HG03558 (cell line): ENCODE data around the gene DISC1.
"Not testable (repeated sequence)": the region's sequence is repeated elsewhere in the genome, so short reads cannot be mapped to it uniquely, and the experiment has no call there.

Experiments used
- ATAC-seq: cut with Tn5 transposase; IDR thresholded peaks from one replicate; pipeline ENCODE4 v1.9.1; 2021; ENCODE audit warnings: moderate number of reproducible peaks; ENCODE audit not compliant: unreplicated experiment; ENCODE audit errors: extremely low read depth

The DISC1 gene

DNA sequence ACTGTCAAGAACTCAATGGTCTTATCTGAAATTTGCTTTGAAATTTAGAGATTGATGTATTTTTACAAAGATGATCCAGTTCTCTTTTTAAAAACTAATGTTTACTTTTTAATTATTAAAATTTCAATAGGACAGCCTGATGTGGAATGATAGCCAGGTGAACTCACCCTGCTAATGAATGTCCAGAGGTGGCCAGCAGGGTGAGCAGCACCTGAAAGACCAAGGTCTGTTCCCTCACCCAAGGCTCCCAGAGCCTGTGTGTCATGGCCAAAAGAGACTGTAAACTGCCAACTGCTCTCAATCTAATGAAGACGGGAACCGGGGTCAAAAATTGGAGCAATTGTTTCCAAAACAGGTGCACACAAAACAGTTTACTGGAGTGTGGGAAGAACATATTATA is 340.4 kb downstream of the DISC1 start:
- no peak for ATAC-seq

DNA sequence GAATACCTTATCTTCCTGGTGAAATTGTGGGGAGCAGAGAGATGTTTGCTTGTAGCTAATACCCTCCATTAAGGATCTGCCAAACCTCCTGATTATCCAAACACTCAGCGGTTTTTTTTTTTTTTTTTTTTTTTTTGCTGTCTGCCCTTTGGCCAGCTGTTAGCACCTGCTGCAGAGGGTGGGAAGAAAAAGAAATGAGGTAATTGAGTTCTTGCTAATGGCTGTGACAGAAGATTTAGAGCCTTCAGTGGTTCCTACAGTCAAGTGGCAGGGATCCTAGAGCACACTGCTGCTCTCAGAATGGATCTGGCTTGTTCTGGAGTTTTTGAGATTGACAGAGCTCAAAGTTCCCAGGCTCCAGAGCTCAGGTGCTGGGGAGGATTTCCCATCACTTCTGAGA is 342.5 kb downstream of the DISC1 start:
- no peak for ATAC-seq

DNA sequence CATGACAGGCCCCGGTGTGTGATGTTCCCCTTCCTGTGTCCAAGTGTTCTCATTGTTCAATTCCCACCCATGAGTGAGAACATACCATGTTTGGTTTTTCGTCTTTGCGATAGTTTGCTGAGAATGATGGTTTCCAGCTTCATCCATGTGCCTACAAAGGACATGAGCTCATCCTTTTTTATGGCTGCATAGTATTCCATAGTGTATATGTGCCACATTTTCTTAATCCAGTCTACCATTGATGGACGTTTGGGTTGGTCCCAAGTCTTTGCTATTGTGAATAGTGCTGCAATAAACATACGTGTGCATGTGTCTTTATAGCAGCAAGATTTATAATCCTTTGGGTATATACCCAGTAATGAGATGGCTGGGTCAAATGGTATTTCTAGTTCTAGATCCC is 343.2 kb downstream of the DISC1 start:
- ATAC-seq: not testable (repeated sequence)

DNA sequence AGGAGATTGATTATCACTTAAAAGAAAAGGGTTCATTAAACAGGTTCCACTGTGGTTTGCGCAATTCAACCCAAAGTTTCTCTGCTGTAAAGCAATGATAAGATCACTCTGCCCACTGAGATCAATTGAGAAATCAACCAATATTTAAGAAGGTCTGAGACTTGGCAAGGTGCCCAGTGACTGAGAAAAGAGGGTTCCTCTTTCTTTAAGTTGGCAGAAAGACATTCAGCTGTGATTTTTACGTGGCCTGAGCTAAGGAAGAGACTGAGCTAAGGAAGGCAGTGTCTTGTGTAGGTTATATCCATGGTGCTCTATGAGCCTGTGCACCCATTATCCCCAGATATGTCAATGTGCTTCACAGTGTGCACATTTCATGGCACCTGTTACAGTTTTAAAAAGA is 344.1 kb downstream of the DISC1 start:
- no peak for ATAC-seq

DNA sequence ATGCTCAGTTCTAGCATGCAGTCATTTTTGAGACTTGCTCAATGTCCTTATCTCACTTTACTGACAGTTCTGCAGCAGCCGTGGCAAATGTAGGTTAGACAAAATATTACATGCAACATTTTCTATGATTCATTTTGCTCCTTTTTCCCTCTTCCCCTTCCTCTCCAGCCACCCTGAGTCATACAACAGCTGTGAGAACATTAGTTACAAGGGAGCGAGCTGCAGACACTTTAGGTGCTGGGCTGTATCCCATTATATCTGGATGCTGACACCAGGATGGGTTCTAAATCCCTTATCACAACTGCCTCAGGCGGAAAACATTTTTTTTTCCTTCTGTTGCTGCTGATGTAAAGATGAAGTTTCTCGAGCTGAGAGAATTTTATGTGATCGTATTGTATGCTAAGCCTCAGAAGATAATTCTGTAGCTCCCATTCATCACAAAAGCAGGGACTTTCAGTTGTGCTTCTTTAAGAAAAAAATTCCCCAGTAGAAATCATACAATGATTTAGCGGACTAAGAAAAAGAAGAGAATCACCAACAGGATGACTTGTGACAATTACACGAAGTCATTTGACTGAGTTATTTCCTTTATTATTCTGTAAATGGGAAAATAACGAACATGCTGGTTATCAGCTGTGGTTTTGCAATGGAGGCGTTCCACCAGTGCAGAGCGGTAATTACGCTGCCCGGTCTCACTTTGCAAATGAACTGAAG is 345.0 kb downstream of the DISC1 start:
- no peak for ATAC-seq

DNA sequence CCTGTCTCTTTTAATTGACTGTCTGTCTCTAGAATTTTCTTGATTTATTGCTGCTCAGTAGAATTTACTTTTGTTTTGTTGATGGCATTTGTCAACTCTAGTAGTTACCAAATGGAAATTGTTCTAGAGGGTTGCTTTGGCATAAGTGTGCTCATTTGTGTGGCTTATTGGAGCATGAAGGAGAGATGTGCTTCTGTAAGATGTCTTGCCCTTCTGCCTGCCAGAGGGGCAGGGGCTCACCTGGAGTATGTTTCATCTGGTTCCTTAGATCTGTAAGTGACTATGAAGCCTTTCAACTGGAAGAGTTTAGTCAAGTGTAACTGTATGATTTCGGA is 345.5 kb downstream of the DISC1 start:
- no peak for ATAC-seq

DNA sequence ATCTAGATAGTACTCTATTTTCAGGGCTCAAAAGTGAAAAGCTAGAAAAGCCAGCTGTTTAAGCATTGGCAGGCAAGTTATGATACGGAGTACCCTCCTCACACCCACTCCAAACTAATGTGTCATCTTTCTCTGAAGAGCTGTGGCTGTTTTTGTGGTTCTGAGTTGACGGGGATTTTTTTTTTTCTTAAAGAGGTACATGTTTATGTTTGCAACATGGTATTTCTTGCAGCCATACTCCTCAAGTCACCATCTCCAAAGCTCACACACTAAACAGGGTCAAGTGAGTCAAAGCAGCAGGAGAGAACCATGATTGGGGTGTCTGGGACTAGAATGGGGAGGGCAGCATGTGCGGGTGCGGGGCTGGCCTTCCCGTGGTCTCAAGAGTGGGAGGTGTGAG is 347.2 kb downstream of the DISC1 start:
- no peak for ATAC-seq

DNA sequence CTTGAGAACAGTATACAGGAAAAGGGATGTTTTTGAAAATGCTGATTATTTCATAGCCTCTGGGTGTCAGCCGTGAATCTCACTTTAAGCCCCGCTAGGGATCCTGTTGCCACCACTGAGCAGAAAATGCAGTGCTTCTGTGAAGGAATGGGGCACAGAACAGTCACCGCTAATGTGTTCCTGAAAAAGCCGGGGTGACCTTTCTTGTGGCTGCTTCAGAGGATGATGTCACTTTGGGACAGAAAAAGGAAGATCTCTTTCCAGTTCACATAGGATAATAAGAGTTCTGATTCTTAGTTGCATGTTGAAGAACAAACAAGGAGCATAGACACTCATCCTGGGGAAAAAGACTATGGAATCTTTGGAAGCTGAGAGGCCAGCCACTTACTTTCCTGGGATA is 349.6 kb downstream of the DISC1 start:
- ATAC-seq: no peak

DNA sequence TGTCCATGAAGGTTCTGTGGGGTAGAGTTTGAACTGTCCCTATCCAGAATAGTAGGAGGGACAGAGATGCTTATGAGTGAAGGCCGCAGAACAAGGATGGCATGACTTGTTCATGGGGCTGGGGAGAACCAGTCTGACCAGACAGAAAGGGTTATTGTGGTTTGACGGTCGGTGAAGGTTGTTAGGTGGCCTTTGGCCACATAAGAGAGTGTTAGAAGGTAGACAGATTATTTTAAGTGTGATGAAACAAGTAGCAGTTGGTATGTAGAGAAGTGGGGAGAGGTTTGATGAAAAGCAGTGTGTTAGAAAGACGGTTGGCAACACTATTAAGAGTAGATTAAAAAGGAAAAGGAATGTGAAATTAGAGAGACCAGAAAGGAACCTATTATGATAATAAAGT is 355.1 kb downstream of the DISC1 start:
- no peak for ATAC-seq

DNA sequence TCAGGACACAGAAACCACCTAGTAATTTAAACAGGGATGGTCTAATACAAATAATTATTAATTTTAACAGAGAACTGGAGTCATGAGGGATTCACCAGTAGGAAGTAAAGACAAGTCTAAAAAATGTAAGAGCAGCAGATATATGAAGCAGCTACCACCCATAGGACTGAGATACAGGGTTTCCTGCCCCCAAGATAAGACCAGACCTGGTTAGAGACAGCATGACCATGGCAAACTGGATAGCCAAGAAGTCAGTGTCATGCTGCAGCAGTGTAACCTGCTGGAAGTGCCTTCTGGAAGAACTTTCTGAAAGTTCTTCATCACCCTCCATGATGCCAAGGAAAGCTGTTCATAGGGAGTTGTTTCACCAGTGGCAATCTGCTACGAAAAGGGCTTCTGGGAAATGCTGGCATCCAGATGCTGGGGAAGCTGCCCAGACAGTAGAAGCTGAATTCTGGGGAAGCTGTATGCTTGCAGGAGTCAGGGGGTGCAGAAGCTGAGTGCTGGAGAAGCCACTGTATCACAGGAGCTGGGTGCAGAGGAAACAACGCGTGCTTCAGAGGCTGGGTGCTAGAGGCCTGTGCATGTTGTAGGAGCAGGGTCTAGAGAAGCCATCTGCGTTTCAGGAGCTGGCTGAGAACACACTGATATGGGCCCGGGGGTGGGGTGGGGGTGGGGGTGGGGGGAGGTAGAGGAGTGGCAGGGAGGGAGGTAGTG is 356.4 kb downstream of the DISC1 start:
- no peak for ATAC-seq

DNA sequence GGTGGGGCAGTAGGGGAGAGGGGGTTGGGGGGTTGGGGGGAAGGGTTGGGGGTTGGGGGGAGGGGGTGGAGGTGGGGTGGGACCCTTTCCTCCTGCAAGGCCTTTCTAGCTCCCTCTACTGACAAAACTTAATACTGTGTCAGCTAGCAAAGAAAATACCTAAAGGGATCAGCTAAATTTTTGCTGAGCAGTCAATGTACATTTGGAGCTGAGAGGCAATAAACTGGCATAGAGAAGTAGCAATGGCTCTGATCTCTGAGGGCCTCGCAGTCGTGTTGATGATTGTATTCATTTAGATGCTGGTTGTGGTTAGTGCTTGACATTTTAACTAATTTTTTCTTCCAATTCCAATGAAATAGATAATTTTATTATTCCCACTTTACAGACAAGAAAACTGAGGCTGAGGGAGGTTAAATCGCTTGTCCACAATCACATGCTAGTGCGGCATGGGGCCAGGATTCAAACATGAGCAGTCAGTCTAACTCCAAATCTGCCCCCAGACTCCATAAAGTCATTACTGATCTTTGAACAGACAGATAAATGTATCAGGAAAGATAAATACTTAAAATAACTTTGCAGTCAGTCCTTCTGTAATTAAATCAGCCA is 357.1 kb downstream of the DISC1 start:
- ATAC-seq: no peak

DNA sequence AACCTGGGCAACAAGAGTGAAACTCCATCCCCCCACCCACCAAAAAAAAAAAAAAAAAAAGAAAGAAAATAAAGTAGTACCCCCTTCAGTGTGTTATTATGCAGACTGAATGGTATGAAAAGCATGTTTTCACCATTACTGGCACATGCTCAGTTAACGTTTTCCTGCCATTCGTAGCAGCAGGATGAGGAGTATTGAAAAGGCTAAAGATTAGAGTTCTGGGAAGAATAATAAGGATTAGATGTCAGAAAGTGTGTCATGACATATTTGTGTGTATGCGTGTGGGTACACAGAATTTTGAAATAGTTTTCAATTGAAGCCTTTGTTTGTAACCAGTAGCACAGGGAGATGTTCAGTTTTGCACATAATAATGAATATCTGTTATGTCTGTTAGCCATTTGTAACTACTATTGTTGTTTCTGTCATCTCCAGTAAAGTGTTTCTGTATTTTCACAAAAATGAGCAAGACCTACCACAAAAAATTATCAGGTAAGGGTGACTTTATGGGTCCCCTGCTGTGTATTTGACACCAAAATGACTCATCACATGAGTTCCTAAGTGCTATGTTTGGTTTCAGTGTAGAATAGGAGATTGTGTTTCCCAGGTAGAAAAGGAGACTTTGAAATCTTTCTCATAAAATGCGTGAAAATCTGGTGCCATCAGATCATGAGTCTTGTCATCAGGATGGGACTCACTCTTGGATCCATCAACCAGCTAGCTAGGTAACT is 358.9 kb downstream of the DISC1 start:
- no peak for ATAC-seq

DNA sequence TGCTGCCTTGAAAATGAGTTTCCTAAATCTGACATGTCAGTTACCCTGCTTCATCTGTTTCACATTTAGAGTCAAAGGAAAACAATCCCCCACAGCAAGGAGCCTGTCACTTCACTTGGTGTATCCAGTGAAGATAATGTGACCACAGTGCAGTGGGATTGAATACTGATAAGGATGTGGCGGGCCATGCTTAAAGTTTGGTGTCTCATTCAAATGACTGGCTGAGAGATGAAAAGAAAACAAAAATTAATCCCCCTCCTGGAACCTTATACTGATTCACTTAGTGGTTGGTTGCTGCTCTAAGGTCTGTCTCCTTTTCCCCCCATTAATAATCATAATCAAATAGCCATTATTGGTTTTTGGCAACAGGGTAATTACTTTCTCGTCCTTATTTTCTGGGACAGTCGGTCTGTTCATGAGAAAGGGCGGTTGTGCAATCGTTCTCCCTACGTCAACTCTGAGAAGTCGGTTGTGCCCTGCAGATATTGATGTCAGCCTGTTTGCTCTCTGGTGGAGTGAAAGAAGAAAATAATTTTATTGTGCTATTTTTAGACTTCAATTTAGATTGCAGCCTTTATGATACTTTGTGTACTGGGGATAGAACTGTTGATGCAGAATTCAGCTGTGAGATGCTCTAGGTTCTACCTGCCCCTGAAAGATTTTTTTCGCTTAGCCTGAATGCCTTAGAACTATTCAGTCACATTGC is 360.2 kb downstream of the DISC1 start:
- ATAC-seq: no peak

DNA sequence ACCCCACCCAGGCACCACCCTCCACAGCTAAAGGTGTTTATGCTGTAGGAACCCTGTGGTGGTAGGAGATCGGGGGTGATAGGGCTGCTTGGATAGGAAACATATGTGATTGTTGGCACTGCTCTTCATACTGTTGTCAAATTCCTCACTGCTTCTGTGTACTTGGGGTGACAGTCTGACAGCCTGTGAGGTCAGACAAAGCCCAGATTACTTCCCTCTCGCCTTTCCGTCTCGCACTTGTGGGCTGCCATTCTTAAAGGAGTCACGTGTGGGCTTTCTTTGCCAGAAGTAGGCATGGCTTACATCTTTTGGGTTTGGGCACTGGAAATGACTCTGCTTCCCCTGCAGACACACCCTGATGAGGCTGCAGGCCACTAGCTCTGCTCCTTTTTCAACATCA is 363.8 kb downstream of the DISC1 start:
- no peak for ATAC-seq

DNA sequence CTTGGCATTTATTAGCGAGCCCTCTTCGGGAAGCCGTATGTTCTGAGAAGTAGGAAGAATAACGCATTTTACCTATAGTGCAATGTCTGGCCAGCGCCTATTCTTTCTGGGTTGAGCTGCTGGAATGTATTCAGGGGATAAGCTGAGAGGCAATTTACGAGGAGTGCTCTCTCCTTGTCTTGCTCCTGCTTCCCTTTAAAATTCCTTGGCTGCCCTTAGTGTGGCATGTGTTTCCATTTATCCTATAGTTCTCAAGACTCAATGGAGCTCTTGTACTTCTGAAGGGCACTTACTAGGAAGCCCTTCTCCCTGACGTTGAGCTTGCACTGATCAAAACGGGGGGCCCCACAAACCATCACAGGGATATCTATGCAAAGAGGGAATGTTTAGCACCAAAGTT is 364.6 kb downstream of the DISC1 start:
- no peak for ATAC-seq

DNA sequence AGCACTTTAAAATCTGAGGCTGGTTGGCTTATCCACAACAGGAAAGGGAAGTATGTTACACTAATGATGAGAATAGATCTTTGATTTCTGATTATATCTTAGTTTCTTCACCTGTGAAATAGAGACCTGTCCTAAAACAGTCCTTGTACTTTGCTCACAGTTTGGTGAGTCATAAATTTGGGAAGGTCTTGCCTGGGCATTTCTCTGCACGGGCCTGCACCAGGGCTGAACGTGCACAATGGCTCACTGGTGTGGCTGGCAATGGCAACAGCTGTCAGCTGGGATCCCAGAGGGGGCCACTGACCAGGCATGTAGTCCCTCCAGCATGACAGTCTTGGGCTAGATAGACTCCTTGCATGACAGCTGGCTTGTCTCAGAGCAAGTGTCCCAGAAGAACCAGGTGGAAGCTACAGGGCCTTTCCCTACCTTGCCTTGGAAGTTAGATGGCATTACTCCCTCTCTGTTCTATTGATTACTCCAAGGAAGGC is 367.4 kb downstream of the DISC1 start:
- ATAC-seq: no peak

DNA sequence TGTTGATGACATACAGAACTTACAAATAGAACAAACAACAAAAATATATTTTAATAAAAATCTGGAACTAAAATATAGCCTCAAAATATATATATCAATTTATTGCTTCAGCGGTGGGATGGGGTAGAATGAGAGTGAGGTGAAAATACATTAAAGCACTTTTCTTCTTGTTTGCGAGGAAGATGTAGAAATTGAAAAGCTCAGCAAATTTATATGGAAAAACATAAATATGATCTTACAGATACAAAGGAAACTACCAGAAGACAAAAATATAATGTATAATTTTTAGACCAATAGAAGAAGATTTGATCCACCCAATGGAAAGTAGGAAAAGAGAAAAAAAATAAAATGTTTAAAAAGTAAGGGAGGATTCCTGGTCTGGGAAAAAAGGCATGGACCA is 372.2 kb downstream of the DISC1 start:
- ATAC-seq: no peak

DNA sequence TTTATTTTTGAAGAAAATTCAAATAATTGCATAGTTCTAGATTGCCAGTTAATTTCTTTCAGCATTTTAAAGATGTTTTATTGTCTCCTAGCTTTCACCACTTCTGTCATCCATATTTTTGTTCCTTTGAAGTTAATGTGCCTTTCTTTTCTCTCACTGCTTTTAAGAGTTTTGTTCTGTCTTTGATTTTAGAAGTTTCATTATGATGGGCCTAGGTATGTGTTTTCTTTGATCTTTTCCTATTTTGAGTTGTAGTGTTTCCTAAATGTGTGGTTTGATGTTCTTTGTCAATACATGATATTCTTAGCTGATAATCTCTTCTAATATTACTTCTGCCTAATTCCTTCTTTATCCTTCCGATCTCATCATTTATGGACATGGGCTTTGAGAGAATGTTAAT is 378.7 kb downstream of the DISC1 start:
- ATAC-seq: no peak

DNA sequence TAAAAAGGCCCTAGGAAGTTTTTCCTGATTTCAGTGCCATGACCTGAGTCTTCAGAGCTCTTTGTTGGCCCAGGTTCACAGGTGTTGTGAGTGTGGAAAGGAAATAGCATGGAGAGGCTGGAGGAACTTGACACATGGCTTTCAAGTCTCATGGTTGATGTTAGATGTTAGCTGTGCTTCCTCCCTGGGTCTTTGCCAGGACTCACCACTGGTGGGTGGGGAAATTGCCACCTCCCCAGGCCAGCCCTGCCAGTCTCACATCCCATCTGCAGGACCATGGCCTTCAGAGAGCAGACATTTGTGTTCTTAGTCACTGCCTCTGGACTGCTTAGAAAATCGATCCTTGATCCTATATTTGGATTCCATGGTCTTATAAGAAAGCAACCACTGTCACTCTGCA is 383.2 kb downstream of the DISC1 start:
- no peak for ATAC-seq

DNA sequence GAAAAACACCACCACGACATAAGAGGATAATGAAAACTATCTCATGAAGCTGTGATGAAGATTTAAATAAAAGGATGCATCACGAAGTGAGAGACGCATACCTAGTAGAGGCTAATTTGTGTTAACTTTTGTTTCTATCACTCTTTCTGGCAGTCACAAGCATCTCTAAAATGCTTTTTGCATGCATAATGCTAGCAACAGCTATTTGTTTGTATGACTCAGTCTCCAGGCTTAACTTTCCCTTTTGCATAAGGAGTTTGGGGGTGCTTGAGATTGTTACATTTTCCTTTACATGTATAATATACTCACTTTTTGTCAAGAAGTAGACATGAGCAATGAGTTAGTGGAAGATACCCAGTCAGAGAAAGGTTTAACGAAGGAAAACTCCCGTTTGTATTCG is 385.4 kb downstream of the DISC1 start:
- ATAC-seq: no peak
